MCF 10A (cell line): ENCODE data around the gene WIF1. TPM values are rescaled to one million over a fixed set of nuclear protein-coding genes. Genes with fewer than 3 reads are reported as not detected.

Experiments used
- BruUV-seq: library from RNA; stranded (reverse); fragments of 400-500 nt; replicated peaks from 2 replicates; lab custom pipeline; 2021; lab: Mats Ljungman, UMichigan
- CTCF ChIA-PET: fragments of 300-600 bp; sonication (Branson Sonifier 250); formaldehyde crosslinking; extraction: SDS; loops from one replicate; lab custom pipeline; 2021; ENCODE audit warnings: antibody characterized with exemption, inconsistent platforms; lab: Yijun Ruan, JAX
- POLR2A ChIA-PET: fragments of 300-600, 350-650 bp; sonication (Branson Sonifier 250); formaldehyde crosslinking; extraction: SDS; loops from one replicate; lab custom pipeline; 2020; ENCODE audit warnings: antibody characterized with exemption, inconsistent platforms; lab: Yijun Ruan, JAX
- DNase-seq: peaks from one replicate; pipeline ENCODE4 v3.0.0-alpha.2; 2018; ENCODE audit not compliant: unreplicated experiment
- H3K27ac Mint-ChIP-seq: one replicate; pipeline ENCODE4 v1.8.0; 2022; ENCODE audit warnings: mild to moderate bottlenecking, low read depth, mixed read lengths; ENCODE audit not compliant: unreplicated experiment
- H3K27me3 Mint-ChIP-seq: one replicate; pipeline ENCODE4 v1.8.0; 2022; ENCODE audit warnings: mixed read lengths; ENCODE audit not compliant: insufficient read depth, unreplicated experiment
- H3K36me3 Mint-ChIP-seq: one replicate; pipeline ENCODE4 v1.8.0; 2022; ENCODE audit warnings: mild to moderate bottlenecking, moderate library complexity, mixed read lengths; ENCODE audit not compliant: insufficient read depth, unreplicated experiment
- H3K4me1 Mint-ChIP-seq: one replicate; pipeline ENCODE4 v1.8.0; 2022; ENCODE audit warnings: mixed read lengths; ENCODE audit not compliant: insufficient read depth, unreplicated experiment
- H3K4me3 Mint-ChIP-seq: one replicate; pipeline ENCODE4 v1.8.0; 2022; ENCODE audit warnings: mild to moderate bottlenecking, moderate library complexity, mixed read lengths; ENCODE audit not compliant: unreplicated experiment
- H3K9me3 Mint-ChIP-seq: one replicate; pipeline ENCODE4 v1.8.0; 2022; ENCODE audit warnings: mixed read lengths; ENCODE audit not compliant: unreplicated experiment
- intact Hi-C: fragments of 100-400 bp; cut with micrococcal nuclease; formaldehyde crosslinking; loops from 2 replicates; pipeline ENCODE4 v1.14.1; 2022
- total RNA-seq: library from RNA; stranded (reverse); gene quantifications from 2 replicates; pipeline ENCODE4 v1.2.3, GENCODE V29; 2022
- TF ChIP-seq, protein P1 (sequence below): fragments of 200-600 bp; IDR thresholded peaks from one replicate; pipeline ENCODE4 v1.8.0; 2022; ENCODE audit warnings: antibody characterized with exemption, mild to moderate bottlenecking; ENCODE audit not compliant: unreplicated experiment

Gene WIF1
- total RNA-seq, 1 experiment from 2014 or later, result not detected

DNA sequence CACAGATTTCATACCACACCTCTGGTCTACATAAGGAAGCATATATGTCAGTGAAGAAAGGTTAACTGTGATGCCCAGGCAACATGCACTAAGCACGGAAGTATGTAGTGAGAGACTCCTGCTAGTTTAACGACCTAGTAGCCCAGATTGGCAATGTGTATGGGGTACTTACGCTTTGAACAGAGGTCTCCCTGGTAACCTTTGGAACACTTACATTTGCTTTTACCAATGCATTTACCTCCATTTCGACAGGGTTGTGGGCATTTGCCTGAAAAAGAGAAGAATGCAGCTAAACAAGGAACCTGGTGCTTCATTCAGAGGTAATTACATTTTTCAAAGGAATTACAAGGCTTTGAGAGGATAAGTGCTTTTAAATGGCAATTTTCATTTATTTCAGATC is 65.2 kb downstream of the WIF1 start:
- no peak for DNase-seq
- ChIA-PET CTCF (interaction anchor here (0.7 kb wide), 1 partner anchor 179 kb away, joined by 4 read pairs; no protein-coding TSS in a partner anchor), POLR2A (no interaction called here)
- Mint-ChIP-seq H3K4me3 (no peak overlapping the region), H3K36me3 (no peaks in the 10 kb centered on the region), H3K27me3 (peaks cover 76% of the 10 kb centered on the region), H3K9me3 (no peaks in the 10 kb centered on the region), H3K27ac (no peak overlapping the region), H3K4me1 (no peaks in the 10 kb centered on the region)
- BruUV-seq, result no TSS peak
- TF ChIP-seq, protein P1, sequence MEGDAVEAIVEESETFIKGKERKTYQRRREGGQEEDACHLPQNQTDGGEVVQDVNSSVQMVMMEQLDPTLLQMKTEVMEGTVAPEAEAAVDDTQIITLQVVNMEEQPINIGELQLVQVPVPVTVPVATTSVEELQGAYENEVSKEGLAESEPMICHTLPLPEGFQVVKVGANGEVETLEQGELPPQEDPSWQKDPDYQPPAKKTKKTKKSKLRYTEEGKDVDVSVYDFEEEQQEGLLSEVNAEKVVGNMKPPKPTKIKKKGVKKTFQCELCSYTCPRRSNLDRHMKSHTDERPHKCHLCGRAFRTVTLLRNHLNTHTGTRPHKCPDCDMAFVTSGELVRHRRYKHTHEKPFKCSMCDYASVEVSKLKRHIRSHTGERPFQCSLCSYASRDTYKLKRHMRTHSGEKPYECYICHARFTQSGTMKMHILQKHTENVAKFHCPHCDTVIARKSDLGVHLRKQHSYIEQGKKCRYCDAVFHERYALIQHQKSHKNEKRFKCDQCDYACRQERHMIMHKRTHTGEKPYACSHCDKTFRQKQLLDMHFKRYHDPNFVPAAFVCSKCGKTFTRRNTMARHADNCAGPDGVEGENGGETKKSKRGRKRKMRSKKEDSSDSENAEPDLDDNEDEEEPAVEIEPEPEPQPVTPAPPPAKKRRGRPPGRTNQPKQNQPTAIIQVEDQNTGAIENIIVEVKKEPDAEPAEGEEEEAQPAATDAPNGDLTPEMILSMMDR, result no peak
- intact Hi-C loops, result no loop called here

DNA sequence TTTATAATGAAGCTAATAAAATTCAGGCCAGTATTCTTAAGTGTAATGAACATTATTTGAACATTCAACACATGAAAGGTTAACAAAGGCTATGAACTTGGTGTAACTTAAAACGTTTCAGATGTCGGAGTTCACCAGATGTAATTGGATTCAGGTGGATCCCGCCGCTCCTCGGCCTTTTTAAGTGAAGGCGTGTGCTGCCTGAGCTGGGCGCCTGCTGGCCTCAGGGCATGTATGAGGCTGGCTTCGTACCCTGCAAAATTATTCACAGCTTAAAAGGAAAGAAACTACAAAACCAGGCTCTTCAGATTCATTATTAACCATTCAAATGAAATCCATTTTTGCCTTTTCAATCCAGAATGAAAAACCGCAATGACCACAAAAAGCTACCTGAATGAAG is 69.9 kb downstream of the WIF1 start:
- POLR2A ChIA-PET, result no interaction called here

DNA sequence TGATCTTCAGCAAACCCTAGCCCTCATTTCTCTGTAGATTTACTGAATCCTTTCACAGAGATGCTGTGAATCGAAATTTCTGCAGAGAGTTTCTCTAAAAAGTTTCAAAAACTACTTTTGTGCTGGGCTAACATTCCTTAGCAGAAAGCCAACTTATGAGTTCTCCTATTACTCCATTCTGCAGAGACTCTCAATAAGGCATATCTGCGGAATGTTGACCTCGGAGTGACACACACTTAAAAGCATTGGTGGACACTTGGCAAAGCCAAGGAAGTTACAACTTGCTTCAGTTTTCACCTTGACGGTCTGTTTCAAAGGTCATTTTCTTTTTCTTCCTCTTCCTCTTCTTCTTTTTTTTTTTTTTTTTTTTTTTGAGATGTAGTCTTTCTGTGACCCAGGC is 75.8 kb downstream of the WIF1 start:
- no peaks in the 10 kb centered on the region for H3K9me3 Mint-ChIP-seq

More for the DNA sequence above, 69.9 kb downstream of the WIF1 start:
- H3K36me3 Mint-ChIP-seq, result no peaks in the 10 kb centered on the region
- H3K27ac Mint-ChIP-seq, result no peak overlapping the region
- peaks cover 82% of the 10 kb centered on the region for H3K27me3 Mint-ChIP-seq
- no peak overlapping the region for H3K4me3 Mint-ChIP-seq
- no peaks in the 10 kb centered on the region for H3K9me3 Mint-ChIP-seq
- no peaks in the 10 kb centered on the region for H3K4me1 Mint-ChIP-seq
- TF ChIP-seq, protein P1, result no peak
- no TSS peak for BruUV-seq
- intact Hi-C loops, result no loop called here
- DNase-seq, result no peak
- CTCF ChIA-PET, result no interaction called here

DNA sequence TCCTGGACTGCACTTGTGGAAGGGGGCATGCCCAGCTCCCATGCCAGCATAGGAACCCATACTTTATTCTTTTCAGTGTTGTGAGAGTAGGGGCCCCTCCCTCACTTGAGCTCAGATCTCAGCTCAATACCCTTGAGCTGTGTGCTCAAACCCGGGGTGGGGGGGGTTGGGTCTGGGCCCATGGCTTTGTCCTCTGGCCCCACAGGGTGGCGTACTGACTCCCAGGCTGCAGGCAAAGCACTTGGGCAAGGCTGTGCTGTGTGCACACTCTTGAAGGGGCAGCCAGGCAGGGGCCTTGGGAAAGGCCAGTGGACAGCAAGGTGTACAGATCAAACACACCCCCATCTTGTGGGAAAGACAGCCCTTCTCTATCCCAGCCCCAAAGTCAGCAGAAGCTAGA is 81.8 kb downstream of the WIF1 start:
- TF ChIP-seq, protein P1, result no peak
- H3K4me1 Mint-ChIP-seq, result no peaks in the 10 kb centered on the region
- no peaks in the 10 kb centered on the region for H3K9me3 Mint-ChIP-seq
- BruUV-seq, result no TSS peak
- ChIA-PET CTCF (interaction anchor here (1.2 kb wide), 1 partner anchor 68 kb away, joined by 3 read pairs; no protein-coding TSS in a partner anchor), POLR2A (no interaction called here)
- intact Hi-C loops, result no loop called here
- H3K27me3 Mint-ChIP-seq, result peaks cover 68% of the 10 kb centered on the region
- DNase-seq, result no peak
- H3K36me3 Mint-ChIP-seq, result no peaks in the 10 kb centered on the region
- H3K27ac Mint-ChIP-seq, result no peak overlapping the region
- no peak overlapping the region for H3K4me3 Mint-ChIP-seq

More for the DNA sequence above, 75.8 kb downstream of the WIF1 start:
- H3K4me3 Mint-ChIP-seq, result no peak overlapping the region
- peaks cover 86% of the 10 kb centered on the region for H3K27me3 Mint-ChIP-seq
- H3K27ac Mint-ChIP-seq, result no peak overlapping the region
- no peak for DNase-seq
- intact Hi-C loops, result no loop called here
- no peaks in the 10 kb centered on the region for H3K36me3 Mint-ChIP-seq
- POLR2A ChIA-PET, result no interaction called here
- CTCF ChIA-PET, result interaction anchor here (0.6 kb wide), 1 partner anchor 136 kb away, joined by 4 read pairs; no protein-coding TSS in a partner anchor
- no peaks in the 10 kb centered on the region for H3K4me1 Mint-ChIP-seq
- BruUV-seq, result no TSS peak
- TF ChIP-seq, protein P1, result no peak
